HepG2 (cell line): ENCODE results near the gene SAMD4B. TPM values are rescaled to one million over a fixed set of nuclear protein-coding genes. Genes with fewer than 3 reads are reported as not detected.
A peak's percentile ranks its signal among the peaks of the same experiment; 100 is the strongest.

ENCODE experiments used
- ATRX ChIP-seq: sonication (generic); formaldehyde crosslinking; IDR thresholded peaks from 2 replicates; pipeline ENCODE4 v1.4.0; 2020; ENCODE audit warnings: missing genetic modification reagents, borderline replicate concordance
- DNMT1 ChIP-seq: sonication (generic); formaldehyde crosslinking; IDR thresholded peaks from 2 replicates; pipeline ENCODE4 v1.5.1; 2020; ENCODE audit warnings: mild to moderate bottlenecking, missing genetic modification reagents
- FLYWCH1 ChIP-seq: sonication (generic); formaldehyde crosslinking; IDR thresholded peaks from 2 replicates; pipeline ENCODE4 v1.8.1; 2023; ENCODE audit warnings: mild to moderate bottlenecking, missing genetic modification reagents
- GATAD1 ChIP-seq: IDR thresholded peaks from 2 replicates; pipeline ENCODE4 v1.6.1; 2016; ENCODE audit warnings: missing genetic modification reagents, missing compliant biosample characterization
- HDAC1 ChIP-seq: sonication (generic); formaldehyde crosslinking; IDR thresholded peaks from 2 replicates; pipeline ENCODE4 v1.5.1; 2020; ENCODE audit warnings: mild to moderate bottlenecking, missing genetic modification reagents
- JARID2 ChIP-seq: sonication (generic); formaldehyde crosslinking; IDR thresholded peaks from 2 replicates; pipeline ENCODE4 v1.8.1; 2023; ENCODE audit warnings: missing genetic modification reagents, inconsistent platforms; ENCODE audit not compliant: insufficient replicate concordance
- MEIS2 ChIP-seq: sonication (generic); formaldehyde crosslinking; IDR thresholded peaks from 2 replicates; pipeline ENCODE4 v1.9.0; 2021; ENCODE audit warnings: mild to moderate bottlenecking, missing genetic modification reagents
- POLR2G ChIP-seq: fragments of 200-400 bp; formaldehyde crosslinking; IDR thresholded peaks from 2 replicates; pipeline ENCODE4 v1.6.1; 2018; ENCODE audit warnings: mild to moderate bottlenecking, low read depth, low read length, moderate library complexity
- STAT5B ChIP-seq: sonication (generic); formaldehyde crosslinking; IDR thresholded peaks from 2 replicates; pipeline ENCODE4 v1.4.0; 2020; ENCODE audit warnings: missing genetic modification reagents
- TEAD2 ChIP-seq: sonication (generic); formaldehyde crosslinking; IDR thresholded peaks from 2 replicates; pipeline ENCODE4 v1.9.0; 2021; ENCODE audit warnings: missing genetic modification reagents
- TGIF2 ChIP-seq: IDR thresholded peaks from 2 replicates; pipeline ENCODE4 v1.6.1; 2016; ENCODE audit warnings: control low read depth, missing compliant biosample characterization
- ZBTB7A ChIP-seq: sonication (generic); formaldehyde crosslinking; IDR thresholded peaks from 2 replicates; pipeline ENCODE4 v1.8.0; 2022; ENCODE audit warnings: mild to moderate bottlenecking, missing genetic modification reagents
- ZFYVE20 ChIP-seq: sonication (generic); formaldehyde crosslinking; IDR thresholded peaks from 2 replicates; pipeline ENCODE4 v1.8.0; 2023; ENCODE audit warnings: low read depth, mild to moderate bottlenecking, moderate library complexity, missing genetic modification reagents, borderline replicate concordance
- ZNF558 ChIP-seq: sonication (generic); formaldehyde crosslinking; IDR thresholded peaks from 2 replicates; pipeline ENCODE4 v1.9.0; 2022; ENCODE audit warnings: mild to moderate bottlenecking, missing genetic modification reagents, borderline replicate concordance
- ZNF713 ChIP-seq: sonication (generic); formaldehyde crosslinking; IDR thresholded peaks from 2 replicates; pipeline ENCODE4 v1.4.0; 2020; ENCODE audit warnings: mild to moderate bottlenecking, missing genetic modification reagents
- polyA plus RNA-seq, 8 experiments: library from polyadenylated mRNA; depleted of rRNA in 3 of 8; stranded (reverse) in 7 of 8; unstranded in 1 of 8; fragments of >200 nt; fragmentation: Illumina TruSeq in 4 of 8; extraction: Trizol in 4 of 8; gene quantifications; 2 replicates each; pipeline versions ENCODE4 v1.2.1 to v1.2.3, GENCODE V29; 2011 to 2016; ENCODE audit warnings: low read depth in 4 of 8, missing spikeins in 1 of 8, mixed read lengths in 1 of 8; ENCODE audit not compliant: insufficient read depth in 1 of 8
- total RNA-seq, 5 experiments: library from RNA; depleted of rRNA; stranded (reverse); fragments of >200 nt; fragmentation: Illumina TruSeq; extraction: Trizol; gene quantifications; 2 replicates each; pipeline ENCODE4 v1.2.3, GENCODE V29; 2016; ENCODE audit warnings: low read depth in 1 of 5
- TF ChIP-seq, protein P1 (sequence below): sonication (generic); formaldehyde crosslinking; IDR thresholded peaks from 2 replicates; pipeline ENCODE4 v1.5.0; 2020; ENCODE audit warnings: mild to moderate bottlenecking, missing genetic modification reagents
- TF ChIP-seq, protein P2 (sequence below): sonication (generic); formaldehyde crosslinking; IDR thresholded peaks from 2 replicates; pipeline ENCODE4 v1.4.0; 2020; ENCODE audit warnings: low read depth, mild to moderate bottlenecking, missing genetic modification reagents
- TF ChIP-seq, protein P3 (sequence below): sonication (generic); formaldehyde crosslinking; IDR thresholded peaks from 2 replicates; pipeline ENCODE4 v1.8.0; 2022; ENCODE audit warnings: mild to moderate bottlenecking, missing genetic modification reagents
- TF ChIP-seq, protein P4 (sequence below): sonication (generic); formaldehyde crosslinking; IDR thresholded peaks from 2 replicates; pipeline ENCODE4 v1.5.0; 2020; ENCODE audit warnings: mild to moderate bottlenecking, missing genetic modification reagents, borderline replicate concordance

SAMD4B gene
- total and polyA plus RNA-seq, 2 of the 13 experiments (the other 11 are each of a cell fraction or from before 2014, with no cell fraction given) = 26.0 to 31.8 TPM

DNA sequence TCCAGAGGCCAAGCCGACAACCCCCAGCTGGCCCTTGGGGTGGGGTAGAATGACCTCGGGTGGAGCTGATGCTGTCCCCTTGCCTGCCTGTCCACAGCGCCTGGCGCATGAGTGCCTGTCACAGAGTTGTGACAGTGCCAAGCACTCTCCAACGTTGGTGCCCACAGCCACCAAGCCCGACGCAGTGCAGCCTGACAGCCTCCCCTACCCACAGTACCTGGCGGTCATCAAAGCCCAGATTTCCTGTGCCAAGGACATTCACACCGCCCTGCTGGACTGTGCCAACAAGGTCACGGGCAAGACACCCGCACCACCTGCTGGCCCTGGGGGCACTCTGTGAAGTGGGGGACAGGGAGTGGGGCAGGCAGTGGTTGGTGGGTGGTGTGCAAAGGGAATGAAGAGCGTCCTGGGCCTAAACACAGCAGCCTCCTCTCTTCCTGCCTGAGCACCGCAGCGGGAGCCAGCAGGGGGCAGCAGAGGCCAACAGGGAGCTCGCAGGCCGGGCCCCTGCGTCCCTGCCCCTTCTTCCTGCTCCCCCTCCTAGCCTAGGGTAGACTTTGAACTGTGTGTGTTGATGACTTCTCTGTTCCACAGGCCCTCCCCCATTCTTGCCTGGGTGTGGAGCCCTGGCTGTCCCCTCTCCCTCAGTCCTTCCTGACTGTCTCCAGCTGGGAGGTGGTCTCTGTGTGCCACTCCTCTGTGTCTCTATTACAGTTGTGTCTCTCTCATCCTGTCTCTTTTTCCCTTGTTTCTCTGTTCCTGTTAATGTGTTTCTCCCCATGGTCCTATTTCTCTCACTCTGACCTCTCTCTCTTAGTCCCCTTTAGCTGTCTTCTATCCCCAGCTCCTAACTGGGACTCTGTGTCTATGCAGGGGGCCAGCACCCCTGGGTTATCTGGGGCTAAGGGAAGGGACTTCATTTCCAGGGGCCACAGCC, 55.4 kb downstream of the SAMD4B start (continued):
- TF ChIP-seq ZNF558 (CRISPR knock-in tag) (no peak), STAT5B (CRISPR knock-in tag) (no peak), GATAD1 (peak; percentile 76), POLR2G (peak; percentile 91), FLYWCH1 (CRISPR knock-in tag) (no peak), JARID2 (CRISPR knock-in tag) (no peak), MEIS2 (CRISPR knock-in tag) (peak; percentile 49; the same call in 1 of the 2 replicates), TGIF2 (CRISPR knock-in tag) (peak; percentile 26; the same call in 1 of the 2 replicates), ATRX (no peak), DNMT1 (CRISPR knock-in tag) (peak; percentile 79; the same call in 1 of the 2 replicates), ZNF713 (no peak; the same call in 1 of the 2 replicates), ZFYVE20 (no peak), TEAD2 (CRISPR knock-in tag) (no peak), ZBTB7A (CRISPR knock-in tag) (peak; percentile 53), HDAC1 (CRISPR knock-in tag) (peak; percentile 61; the same call in 1 of the 2 replicates)
- TF ChIP-seq, protein P1, sequence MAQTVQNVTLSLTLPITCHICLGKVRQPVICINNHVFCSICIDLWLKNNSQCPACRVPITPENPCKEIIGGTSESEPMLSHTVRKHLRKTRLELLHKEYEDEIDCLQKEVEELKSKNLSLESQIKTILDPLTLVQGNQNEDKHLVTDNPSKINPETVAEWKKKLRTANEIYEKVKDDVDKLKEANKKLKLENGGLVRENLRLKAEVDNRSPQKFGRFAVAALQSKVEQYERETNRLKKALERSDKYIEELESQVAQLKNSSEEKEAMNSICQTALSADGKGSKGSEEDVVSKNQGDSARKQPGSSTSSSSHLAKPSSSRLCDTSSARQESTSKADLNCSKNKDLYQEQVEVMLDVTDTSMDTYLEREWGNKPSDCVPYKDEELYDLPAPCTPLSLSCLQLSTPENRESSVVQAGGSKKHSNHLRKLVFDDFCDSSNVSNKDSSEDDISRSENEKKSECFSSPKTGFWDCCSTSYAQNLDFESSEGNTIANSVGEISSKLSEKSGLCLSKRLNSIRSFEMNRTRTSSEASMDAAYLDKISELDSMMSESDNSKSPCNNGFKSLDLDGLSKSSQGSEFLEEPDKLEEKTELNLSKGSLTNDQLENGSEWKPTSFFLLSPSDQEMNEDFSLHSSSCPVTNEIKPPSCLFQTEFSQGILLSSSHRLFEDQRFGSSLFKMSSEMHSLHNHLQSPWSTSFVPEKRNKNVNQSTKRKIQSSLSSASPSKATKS (CRISPR knock-in tag) = 0 out of 2 replicates have a peak, but pooled peaks have one; percentile 37
- TF ChIP-seq, protein P2, sequence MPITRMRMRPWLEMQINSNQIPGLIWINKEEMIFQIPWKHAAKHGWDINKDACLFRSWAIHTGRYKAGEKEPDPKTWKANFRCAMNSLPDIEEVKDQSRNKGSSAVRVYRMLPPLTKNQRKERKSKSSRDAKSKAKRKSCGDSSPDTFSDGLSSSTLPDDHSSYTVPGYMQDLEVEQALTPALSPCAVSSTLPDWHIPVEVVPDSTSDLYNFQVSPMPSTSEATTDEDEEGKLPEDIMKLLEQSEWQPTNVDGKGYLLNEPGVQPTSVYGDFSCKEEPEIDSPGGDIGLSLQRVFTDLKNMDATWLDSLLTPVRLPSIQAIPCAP (CRISPR knock-in tag) = no peak
- TF ChIP-seq, protein P3, sequence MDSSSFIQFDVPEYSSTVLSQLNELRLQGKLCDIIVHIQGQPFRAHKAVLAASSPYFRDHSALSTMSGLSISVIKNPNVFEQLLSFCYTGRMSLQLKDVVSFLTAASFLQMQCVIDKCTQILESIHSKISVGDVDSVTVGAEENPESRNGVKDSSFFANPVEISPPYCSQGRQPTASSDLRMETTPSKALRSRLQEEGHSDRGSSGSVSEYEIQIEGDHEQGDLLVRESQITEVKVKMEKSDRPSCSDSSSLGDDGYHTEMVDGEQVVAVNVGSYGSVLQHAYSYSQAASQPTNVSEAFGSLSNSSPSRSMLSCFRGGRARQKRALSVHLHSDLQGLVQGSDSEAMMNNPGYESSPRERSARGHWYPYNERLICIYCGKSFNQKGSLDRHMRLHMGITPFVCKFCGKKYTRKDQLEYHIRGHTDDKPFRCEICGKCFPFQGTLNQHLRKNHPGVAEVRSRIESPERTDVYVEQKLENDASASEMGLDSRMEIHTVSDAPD (CRISPR knock-in tag) = 0 out of 2 replicates have a peak, but pooled peaks have one; percentile 38
- TF ChIP-seq, protein P4, sequence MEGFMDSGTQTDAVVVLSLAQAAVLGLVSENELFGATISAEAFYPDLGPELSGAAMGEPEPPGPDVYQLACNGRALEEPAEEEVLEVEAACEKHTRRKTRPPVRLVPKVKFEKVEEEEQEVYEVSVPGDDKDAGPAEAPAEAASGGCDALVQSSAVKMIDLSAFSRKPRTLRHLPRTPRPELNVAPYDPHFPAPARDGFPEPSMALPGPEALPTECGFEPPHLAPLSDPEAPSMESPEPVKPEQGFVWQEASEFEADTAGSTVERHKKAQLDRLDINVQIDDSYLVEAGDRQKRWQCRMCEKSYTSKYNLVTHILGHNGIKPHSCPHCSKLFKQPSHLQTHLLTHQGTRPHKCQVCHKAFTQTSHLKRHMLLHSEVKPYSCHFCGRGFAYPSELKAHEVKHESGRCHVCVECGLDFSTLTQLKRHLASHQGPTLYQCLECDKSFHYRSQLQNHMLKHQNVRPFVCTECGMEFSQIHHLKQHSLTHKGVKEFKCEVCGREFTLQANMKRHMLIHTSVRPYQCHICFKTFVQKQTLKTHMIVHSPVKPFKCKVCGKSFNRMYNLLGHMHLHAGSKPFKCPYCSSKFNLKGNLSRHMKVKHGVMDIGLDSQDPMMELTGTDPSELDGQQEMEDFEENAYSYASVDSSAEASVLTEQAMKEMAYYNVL (CRISPR knock-in tag) = peak; percentile 57; the same call in 1 of the 2 replicates
